OCI-LY7 (cell line): ENCODE results near the gene IL17RA. TPM values are rescaled to one million over a fixed set of nuclear protein-coding genes. Genes with fewer than 3 reads are reported as not detected.

Experiments
- BruUV-seq: library from RNA; stranded (reverse); fragments of 400-500 nt; replicated peaks from 2 replicates; lab custom pipeline; 2021; lab: Mats Ljungman, UMichigan
- CTCF ChIA-PET: fragments of 300-600 bp; sonication (Branson Sonifier 250); formaldehyde crosslinking; loops from one replicate; lab custom pipeline; 2022; ENCODE audit warnings: antibody characterized with exemption; ENCODE audit not compliant: unreplicated experiment; lab: Charles Lee
- POLR2A ChIA-PET: fragments of 300-600 bp; sonication (Branson Sonifier 250); formaldehyde crosslinking; loops from one replicate; lab custom pipeline; 2022; ENCODE audit warnings: antibody characterized with exemption; lab: Charles Lee
- DNase-seq: peaks from one replicate; pipeline ENCODE4 v3.0.0-alpha.2; 2015; ENCODE audit warnings: low spot score
- H2AFZ ChIP-seq: fragments of 200-600 bp; sonication (generic), shearing (Covaris generic); 2 replicates; pipeline ENCODE4 v1.6.1; 2014; ENCODE audit warnings: mild to moderate bottlenecking, antibody characterized with exemption, low read length, moderate library complexity
- H3K27ac ChIP-seq: fragments of 200-600 bp; sonication (generic); 2 replicates; pipeline ENCODE4 v1.5.1; 2014; ENCODE audit warnings: mixed run types, low read depth, mild to moderate bottlenecking, moderate library complexity, low read length, inconsistent platforms; ENCODE audit not compliant: poor library complexity, severe bottlenecking
- H3K36me3 ChIP-seq: fragments of 200-600 bp; sonication (generic); 2 replicates; pipeline ENCODE4 v1.6.1; 2014; ENCODE audit warnings: mild to moderate bottlenecking, antibody characterized with exemption, low read length, moderate library complexity, mixed read lengths; ENCODE audit not compliant: insufficient read depth
- H3K4me1 ChIP-seq: fragments of 200-600 bp; sonication (generic); 2 replicates; pipeline ENCODE4 v1.5.1; 2014; ENCODE audit warnings: mild to moderate bottlenecking, low read length; ENCODE audit not compliant: insufficient read depth, poor library complexity, severe bottlenecking
- H3K4me2 ChIP-seq: fragments of 200-600 bp; sonication (generic); 2 replicates; pipeline ENCODE4 v1.6.1; 2014; ENCODE audit warnings: mild to moderate bottlenecking, low read length
- H3K4me3 ChIP-seq: fragments of 200-600 bp; sonication (generic); 2 replicates; pipeline ENCODE4 v1.5.1; 2014; ENCODE audit warnings: mild to moderate bottlenecking, low read depth, low read length; ENCODE audit not compliant: poor library complexity, severe bottlenecking
- H3K79me2 ChIP-seq: fragments of 200-600 bp; sonication (generic); 2 replicates; pipeline ENCODE4 v1.6.1; 2016; ENCODE audit warnings: low read depth, mild to moderate bottlenecking, low read length, moderate library complexity, mixed read lengths; ENCODE audit not compliant: insufficient read depth
- H3K9me2 ChIP-seq: fragments of 200-600 bp; sonication (generic); 2 replicates; pipeline ENCODE4 v1.6.1; 2016; ENCODE audit warnings: mild to moderate bottlenecking, low read length, mixed read lengths; ENCODE audit not compliant: insufficient read depth
- H3K9me3 ChIP-seq: fragments of 200-600 bp; sonication (generic); 2 replicates; pipeline ENCODE4 v1.6.1; 2014; ENCODE audit warnings: mild to moderate bottlenecking, mixed run types, low read length, mixed read lengths
- H4K20me1 ChIP-seq: fragments of 200-600 bp; sonication (generic); 2 replicates; pipeline ENCODE4 v1.6.1; 2014; ENCODE audit warnings: mild to moderate bottlenecking, antibody characterized with exemption, low read length, moderate library complexity, mixed read lengths; ENCODE audit not compliant: insufficient read depth
- CTCF ChIP-seq: fragments of 200-600 bp; sonication (generic); conservative IDR thresholded peaks from 2 replicates; pipeline ENCODE4 v1.5.1; 2014; ENCODE audit warnings: mild to moderate bottlenecking, antibody characterized with exemption, low read length, moderate library complexity, mixed read lengths
- EZH2phosphoT487 ChIP-seq: fragments of 200-600 bp; sonication (generic); IDR thresholded peaks from 2 replicates; pipeline ENCODE4 v1.6.1; 2018; ENCODE audit warnings: low read depth, borderline replicate concordance, mild to moderate bottlenecking, mixed run types, antibody characterized with exemption, low read length, moderate library complexity, mixed read lengths
- intact Hi-C: fragments of 100-400 bp; cut with micrococcal nuclease; formaldehyde crosslinking; loops from one replicate; pipeline ENCODE4 v1.10.0; 2022; ENCODE audit not compliant: unreplicated experiment
- total RNA-seq, 2 experiments: library from RNA; depleted of rRNA in 1 of 2; stranded (reverse); fragments of >200 nt in 1 of 2; shearing (Covaris generic) in 1 of 2; gene quantifications; 2 replicates each; pipeline ENCODE4 v1.2.3, GENCODE V29; 2014 to 2022

Gene IL17RA
- total RNA-seq, 2 experiments from 2014 or later, result 7.8 to 10.9 TPM

GRCh38 chr22:17161991-17162390, 77.2 kb downstream of the IL17RA start:
- Histone ChIP-seq H3K79me2 (peaks cover 18% of the 10 kb centered on the region), H4K20me1 (peaks cover 10% of the 10 kb centered on the region; the same call in 1 of the 2 replicates), H3K36me3 (peaks cover 10% of the 10 kb centered on the region; the same call in 1 of the 2 replicates), H3K9me3 (no peaks in the 10 kb centered on the region), H2AFZ (no peak overlapping the region), H3K4me3 (no peak overlapping the region), H3K4me2 (no peak overlapping the region), H3K9me2 (no peaks in the 10 kb centered on the region), H3K27ac (no peak overlapping the region), H3K4me1 (peaks cover 13% of the 10 kb centered on the region)
- POLR2A ChIA-PET, result no interaction called here
- CTCF ChIA-PET, result no interaction called here
- no peak for TF ChIP-seq EZH2phosphoT487
- BruUV-seq, result no TSS peak
- intact Hi-C loops, result no loop called here
- DNase-seq, result no peak

GRCh38 chr22:17162731-17163130, 77.9 kb downstream of the IL17RA start:
- Histone ChIP-seq H3K36me3 (peaks cover 3% of the 10 kb centered on the region; the same call in 1 of the 2 replicates), H3K4me1 (peaks cover 6% of the 10 kb centered on the region), H3K9me2 (no peaks in the 10 kb centered on the region), H3K9me3 (no peaks in the 10 kb centered on the region), H4K20me1 (peaks cover 3% of the 10 kb centered on the region; the same call in 1 of the 2 replicates), H3K27ac (no peak overlapping the region), H3K4me3 (no peak overlapping the region), H2AFZ (no peak overlapping the region), H3K79me2 (peaks cover 11% of the 10 kb centered on the region), H3K4me2 (no peak overlapping the region)
- POLR2A ChIA-PET, result no interaction called here
- no peak for TF ChIP-seq CTCF
- no peak for TF ChIP-seq EZH2phosphoT487
- CTCF ChIA-PET, result no interaction called here
- DNase-seq, result no peak
- no TSS peak for BruUV-seq
- intact Hi-C loops, result no loop called here

GRCh38 chr22:17164392-17165024, 79.7 kb downstream of the IL17RA start:
- TF ChIP-seq CTCF (peak; percentile 46), EZH2phosphoT487 (no peak)
- Histone ChIP-seq H3K4me3 (no peak overlapping the region), H3K9me2 (no peaks in the 10 kb centered on the region), H3K4me2 (no peak overlapping the region), H3K4me1 (no peaks in the 10 kb centered on the region), H2AFZ (no peak overlapping the region), H3K9me3 (no peaks in the 10 kb centered on the region), H3K36me3 (no peaks in the 10 kb centered on the region), H4K20me1 (no peaks in the 10 kb centered on the region), H3K27ac (no peak overlapping the region), H3K79me2 (no peaks in the 10 kb centered on the region)
- no TSS peak for BruUV-seq
- no peak for DNase-seq
- intact Hi-C loops, result no loop called here
- ChIA-PET POLR2A (interaction anchor here (0.6 kb wide), 1 partner anchor 95 kb away, joined by 4 read pairs; no protein-coding TSS in a partner anchor), CTCF (no interaction called here)

Other genes with a start within 250 kb of the IL17RA start
- not detected in 2 replicates for gene GAB4, start 76.8 kb upstream of the IL17RA start, total RNA-seq (2014; rRNA removed; shearing (Covaris generic))
- not detected in 2 replicates for gene GAB4, start 76.8 kb upstream of the IL17RA start, total RNA-seq (2022)
- gene TMEM121B, start 36.4 kb downstream of the IL17RA start, total RNA-seq (2014; rRNA removed; shearing (Covaris generic)), result 0.32 and 0.33 TPM in 2 replicates
- 0.09 and 0.15 TPM in 2 replicates for gene TMEM121B, start 36.4 kb downstream of the IL17RA start, total RNA-seq (2022)
- 77.3 and 84.6 TPM in 2 replicates for gene HDHD5, start 74.3 kb downstream of the IL17RA start, total RNA-seq (2014; rRNA removed; shearing (Covaris generic))
- 60.3 and 77.4 TPM in 2 replicates for gene HDHD5, start 74.3 kb downstream of the IL17RA start, total RNA-seq (2022)
- 16.5 and 19.6 TPM in 2 replicates for gene ADA2, start 134.4 kb downstream of the IL17RA start, total RNA-seq (2014; rRNA removed; shearing (Covaris generic))
- 42.8 and 49.5 TPM in 2 replicates for gene ADA2, start 134.4 kb downstream of the IL17RA start, total RNA-seq (2022)